Measurements from ENCODE around the gene PROSER2.

PROSER2 gene

GRCh38 chr10:11822026-11822756 is 965 bp upstream of the PROSER2 start:
- peaks cover 12% of the 10 kb centered on the region for H3K4me1 Mint-ChIP-seq
- peak overlapping the region; percentile 46 for H3K4me3 Mint-ChIP-seq
- no peak overlapping the region for H3K27ac Mint-ChIP-seq
- no peaks in the 10 kb centered on the region for H3K9me3 Mint-ChIP-seq
- H3K36me3 Mint-ChIP-seq (ENCODE audit: low read depth) = no peaks in the 10 kb centered on the region
- no peak for DNase-seq
- no peak for ATAC-seq
- H3K27me3 Mint-ChIP-seq = peaks cover 48% of the 10 kb centered on the region

- Mint-ChIP-seq H3K36me3 (ENCODE audit: low read depth) (no peaks in the 10 kb centered on the region), H3K9me3 (no peaks in the 10 kb centered on the region), H3K4me1 (peaks cover 12% of the 10 kb centered on the region), H3K4me3 (peak overlapping the region; percentile 46), H3K27ac (no peak overlapping the region), H3K27me3 (peaks cover 51% of the 10 kb centered on the region)
- ATAC-seq (no peak), DNase-seq (no peak)
These were observed 391 bp upstream of the PROSER2 start for GRCh38 chr10:11822809-11823121.

GRCh38 chr10:11823989-11824346 is 812 bp downstream of the PROSER2 start:
- DNase-seq (no peak), ATAC-seq (peak; percentile 29)
- no peaks in the 10 kb centered on the region for H3K36me3 Mint-ChIP-seq (ENCODE audit: low read depth)
- H3K4me3 Mint-ChIP-seq = peak overlapping the region; percentile 78
- H3K27me3 Mint-ChIP-seq = peaks cover 51% of the 10 kb centered on the region
- H3K27ac Mint-ChIP-seq = peak overlapping the region; percentile 78
- H3K9me3 Mint-ChIP-seq = no peaks in the 10 kb centered on the region
- peaks cover 12% of the 10 kb centered on the region for H3K4me1 Mint-ChIP-seq

GRCh38 chr10:11824376-11824775 is 1.2 kb downstream of the PROSER2 start:
- Mint-ChIP-seq H3K36me3 (ENCODE audit: low read depth) (no peaks in the 10 kb centered on the region), H3K27me3 (peaks cover 51% of the 10 kb centered on the region), H3K9me3 (no peaks in the 10 kb centered on the region), H3K27ac (no peak overlapping the region), H3K4me3 (peak overlapping the region; percentile 78), H3K4me1 (peaks cover 12% of the 10 kb centered on the region)
- no peak for ATAC-seq
- DNase-seq = no peak

GRCh38 chr10:11824825-11825224 is 1.7 kb downstream of the PROSER2 start:
- H3K9me3 Mint-ChIP-seq = no peaks in the 10 kb centered on the region
- no peak overlapping the region for H3K4me3 Mint-ChIP-seq
- no peaks in the 10 kb centered on the region for H3K36me3 Mint-ChIP-seq (ENCODE audit: low read depth)
- no peak for DNase-seq
- H3K27ac Mint-ChIP-seq = no peak overlapping the region
- H3K4me1 Mint-ChIP-seq = peaks cover 8% of the 10 kb centered on the region
- no peak for ATAC-seq
- H3K27me3 Mint-ChIP-seq = peaks cover 46% of the 10 kb centered on the region

- Mint-ChIP-seq H3K4me3 (no peak overlapping the region), H3K9me3 (no peaks in the 10 kb centered on the region), H3K27me3 (peaks cover 50% of the 10 kb centered on the region), H3K4me1 (peaks cover 8% of the 10 kb centered on the region), H3K27ac (no peak overlapping the region), H3K36me3 (ENCODE audit: low read depth) (no peaks in the 10 kb centered on the region)
- ATAC-seq = no peak
- DNase-seq = no peak
These were observed 2.7 kb downstream of the PROSER2 start for GRCh38 chr10:11825796-11826414.

GRCh38 chr10:11827006-11827405 is 3.9 kb downstream of the PROSER2 start:
- Mint-ChIP-seq H3K4me1 (peaks cover 8% of the 10 kb centered on the region), H3K9me3 (no peaks in the 10 kb centered on the region), H3K36me3 (ENCODE audit: low read depth) (no peaks in the 10 kb centered on the region), H3K27me3 (peaks cover 46% of the 10 kb centered on the region), H3K4me3 (no peak overlapping the region), H3K27ac (no peak overlapping the region)
- DNase-seq (no peak), ATAC-seq (no peak)

- peaks cover 42% of the 10 kb centered on the region for H3K27me3 Mint-ChIP-seq
- ATAC-seq = no peak
These were observed 4.3 kb downstream of the PROSER2 start for GRCh38 chr10:11827414-11827813.

GRCh38 chr10:11828682-11829284 is 5.6 kb downstream of the PROSER2 start:
- Mint-ChIP-seq H3K36me3 (ENCODE audit: low read depth) (no peaks in the 10 kb centered on the region), H3K4me1 (peaks cover 8% of the 10 kb centered on the region), H3K27ac (no peak overlapping the region), H3K27me3 (peaks cover 42% of the 10 kb centered on the region), H3K9me3 (no peaks in the 10 kb centered on the region), H3K4me3 (no peak overlapping the region)
- no peak for DNase-seq
- no peak for ATAC-seq

More at GRCh38 chr10:11827414-11827813, 4.3 kb downstream of the PROSER2 start:
- Mint-ChIP-seq H3K36me3 (ENCODE audit: low read depth) (no peaks in the 10 kb centered on the region), H3K27ac (no peak overlapping the region), H3K4me1 (peaks cover 8% of the 10 kb centered on the region), H3K4me3 (no peak overlapping the region), H3K9me3 (no peaks in the 10 kb centered on the region)
- DNase-seq = no peak

- no peak for DNase-seq
- peaks cover 20% of the 10 kb centered on the region for H3K27me3 Mint-ChIP-seq
- H3K36me3 Mint-ChIP-seq (ENCODE audit: low read depth) = no peaks in the 10 kb centered on the region
- ATAC-seq = no peak
- no peak overlapping the region for H3K27ac Mint-ChIP-seq
- H3K4me1 Mint-ChIP-seq = no peaks in the 10 kb centered on the region
- H3K4me3 Mint-ChIP-seq = no peak overlapping the region
- H3K9me3 Mint-ChIP-seq = no peaks in the 10 kb centered on the region
These were observed 7.8 kb downstream of the PROSER2 start for GRCh38 chr10:11830836-11831519.

GRCh38 chr10:11831520-11831951 is 8.4 kb downstream of the PROSER2 start:
- ATAC-seq = no peak
- Mint-ChIP-seq H3K36me3 (ENCODE audit: low read depth) (no peaks in the 10 kb centered on the region), H3K4me1 (no peaks in the 10 kb centered on the region), H3K27me3 (peaks cover 17% of the 10 kb centered on the region), H3K4me3 (no peak overlapping the region), H3K9me3 (no peaks in the 10 kb centered on the region), H3K27ac (no peak overlapping the region)
- DNase-seq = no peak

GRCh38 chr10:11832042-11832441 is 8.9 kb downstream of the PROSER2 start:
- peaks cover 1% of the 10 kb centered on the region for H3K4me1 Mint-ChIP-seq
- H3K27me3 Mint-ChIP-seq = peaks cover 16% of the 10 kb centered on the region
- H3K9me3 Mint-ChIP-seq = no peaks in the 10 kb centered on the region
- H3K36me3 Mint-ChIP-seq (ENCODE audit: low read depth) = no peaks in the 10 kb centered on the region
- DNase-seq (no peak), ATAC-seq (no peak)
- no peak overlapping the region for H3K27ac Mint-ChIP-seq
- no peak overlapping the region for H3K4me3 Mint-ChIP-seq

- DNase-seq = no peak
- Mint-ChIP-seq H3K9me3 (no peaks in the 10 kb centered on the region), H3K4me3 (no peak overlapping the region), H3K27me3 (peaks cover 11% of the 10 kb centered on the region), H3K27ac (no peak overlapping the region), H3K36me3 (ENCODE audit: low read depth) (no peaks in the 10 kb centered on the region), H3K4me1 (peaks cover 15% of the 10 kb centered on the region)
- ATAC-seq = no peak
These were observed 11.9 kb downstream of the PROSER2 start for GRCh38 chr10:11835061-11835460.

- Mint-ChIP-seq H3K4me3 (no peak overlapping the region), H3K27me3 (peaks cover 5% of the 10 kb centered on the region), H3K27ac (no peak overlapping the region)
These were observed 12.5 kb downstream of the PROSER2 start for GRCh38 chr10:11835704-11836103.

More at GRCh38 chr10:11835704-11836103, 12.5 kb downstream of the PROSER2 start:
- peaks cover 15% of the 10 kb centered on the region for H3K4me1 Mint-ChIP-seq
- DNase-seq = no peak
- no peaks in the 10 kb centered on the region for H3K9me3 Mint-ChIP-seq
- no peak for ATAC-seq
- H3K36me3 Mint-ChIP-seq (ENCODE audit: low read depth) = no peaks in the 10 kb centered on the region
